ENCODE data around the gene C1orf122. TPM values are rescaled to one million over a fixed set of nuclear protein-coding genes. Genes with fewer than 3 reads are reported as not detected.
A peak's percentile ranks its signal among the peaks of the same experiment; 100 is the strongest.

C1orf122 gene
- total RNA-seq, 1 donor from 2014 or later = 26.4 TPM

GRCh38 chr1:37845049-37845646, 37.6 kb downstream of the C1orf122 start:
- Mint-ChIP-seq H3K27ac (peak overlapping the region; percentile 7), H3K27me3 (no peaks in the 10 kb centered on the region), H3K4me1 (peaks cover 28% of the 10 kb centered on the region), H3K36me3 (ENCODE audit: low read depth) (peaks cover 24% of the 10 kb centered on the region), H3K4me3 (no peak overlapping the region), H3K9me3 (no peaks in the 10 kb centered on the region)
- intact Hi-C loops (cut with micrococcal nuclease) = no loop called here
- no peak for DNase-seq

GRCh38 chr1:37845786-37846185, 38.2 kb downstream of the C1orf122 start:
- Mint-ChIP-seq H3K4me1 (peaks cover 28% of the 10 kb centered on the region), H3K27me3 (no peaks in the 10 kb centered on the region), H3K27ac (no peak overlapping the region), H3K4me3 (no peak overlapping the region), H3K9me3 (no peaks in the 10 kb centered on the region), H3K36me3 (ENCODE audit: low read depth) (peaks cover 20% of the 10 kb centered on the region)
- no peak for DNase-seq
- intact Hi-C loops (cut with micrococcal nuclease) = no loop called here

GRCh38 chr1:37846647-37847339, 39.2 kb downstream of the C1orf122 start:
- H3K4me3 Mint-ChIP-seq = peak overlapping the region; percentile 69
- H3K27me3 Mint-ChIP-seq = no peaks in the 10 kb centered on the region
- DNase-seq = no peak
- peak overlapping the region; percentile 68 for H3K27ac Mint-ChIP-seq
- peaks cover 28% of the 10 kb centered on the region for H3K4me1 Mint-ChIP-seq
- intact Hi-C loops (cut with micrococcal nuclease) = no loop called here
- H3K36me3 Mint-ChIP-seq (ENCODE audit: low read depth) = peaks cover 19% of the 10 kb centered on the region
- H3K9me3 Mint-ChIP-seq = no peaks in the 10 kb centered on the region

GRCh38 chr1:37849480-37849879, 41.9 kb downstream of the C1orf122 start:
- Mint-ChIP-seq H3K27me3 (no peaks in the 10 kb centered on the region), H3K27ac (no peak overlapping the region), H3K36me3 (ENCODE audit: low read depth) (peaks cover 24% of the 10 kb centered on the region), H3K9me3 (no peaks in the 10 kb centered on the region), H3K4me3 (no peak overlapping the region), H3K4me1 (peaks cover 34% of the 10 kb centered on the region)
- no peak for DNase-seq
- intact Hi-C loops (cut with micrococcal nuclease) = no loop called here

GRCh38 chr1:37850352-37850955, 42.9 kb downstream of the C1orf122 start:
- H3K27ac Mint-ChIP-seq = no peak overlapping the region
- intact Hi-C loops (cut with micrococcal nuclease) = no loop called here
- no peaks in the 10 kb centered on the region for H3K27me3 Mint-ChIP-seq
- H3K36me3 Mint-ChIP-seq (ENCODE audit: low read depth) = peaks cover 24% of the 10 kb centered on the region
- H3K4me1 Mint-ChIP-seq = peaks cover 35% of the 10 kb centered on the region
- no peaks in the 10 kb centered on the region for H3K9me3 Mint-ChIP-seq
- no peak for DNase-seq
- no peak overlapping the region for H3K4me3 Mint-ChIP-seq

- no peaks in the 10 kb centered on the region for H3K9me3 Mint-ChIP-seq
These were observed 43.7 kb downstream of the C1orf122 start for GRCh38 chr1:37851262-37851661.

GRCh38 chr1:37851782-37852210, 44.2 kb downstream of the C1orf122 start:
- intact Hi-C loops (cut with micrococcal nuclease) = no loop called here
- no peak overlapping the region for H3K27ac Mint-ChIP-seq
- no peak overlapping the region for H3K4me3 Mint-ChIP-seq
- H3K27me3 Mint-ChIP-seq = no peaks in the 10 kb centered on the region
- H3K4me1 Mint-ChIP-seq = peaks cover 25% of the 10 kb centered on the region
- peak; percentile 62 for DNase-seq
- H3K36me3 Mint-ChIP-seq (ENCODE audit: low read depth) = peaks cover 29% of the 10 kb centered on the region
- no peaks in the 10 kb centered on the region for H3K9me3 Mint-ChIP-seq

More at GRCh38 chr1:37851262-37851661, 43.7 kb downstream of the C1orf122 start:
- H3K4me1 Mint-ChIP-seq = peaks cover 29% of the 10 kb centered on the region
- no peaks in the 10 kb centered on the region for H3K27me3 Mint-ChIP-seq
- no peak overlapping the region for H3K27ac Mint-ChIP-seq
- DNase-seq = no peak
- no peak overlapping the region for H3K4me3 Mint-ChIP-seq
- peaks cover 26% of the 10 kb centered on the region for H3K36me3 Mint-ChIP-seq (ENCODE audit: low read depth)
- intact Hi-C loops (cut with micrococcal nuclease) = no loop called here

GRCh38 chr1:37853157-37853556, 45.6 kb downstream of the C1orf122 start:
- Mint-ChIP-seq H3K4me1 (peaks cover 28% of the 10 kb centered on the region), H3K9me3 (no peaks in the 10 kb centered on the region), H3K27ac (peak overlapping the region; percentile 4), H3K36me3 (ENCODE audit: low read depth) (peaks cover 35% of the 10 kb centered on the region), H3K27me3 (no peaks in the 10 kb centered on the region), H3K4me3 (no peak overlapping the region)
- DNase-seq = no peak
- intact Hi-C loops (cut with micrococcal nuclease) = no loop called here

- H3K4me1 Mint-ChIP-seq = peaks cover 35% of the 10 kb centered on the region
- H3K9me3 Mint-ChIP-seq = no peaks in the 10 kb centered on the region
- peaks cover 31% of the 10 kb centered on the region for H3K36me3 Mint-ChIP-seq (ENCODE audit: low read depth)
- no peaks in the 10 kb centered on the region for H3K27me3 Mint-ChIP-seq
- no peak overlapping the region for H3K27ac Mint-ChIP-seq
- DNase-seq = no peak
- H3K4me3 Mint-ChIP-seq = no peak overlapping the region
- intact Hi-C loops (cut with micrococcal nuclease) = no loop called here
These were observed 46.8 kb downstream of the C1orf122 start for GRCh38 chr1:37854406-37854805.

Other genes starting within 250 kb of the C1orf122 start
- gene GNL2, start 211.9 kb upstream of the C1orf122 start, total RNA-seq = 109 and 110 TPM in 2 replicates
- not detected in 2 replicates for gene RSPO1, start 172.9 kb upstream of the C1orf122 start, total RNA-seq
- 35.6 and 35.9 TPM in 2 replicates for gene CDCA8, start 115.3 kb upstream of the C1orf122 start, total RNA-seq
- gene EPHA10, start 42.7 kb upstream of the C1orf122 start, total RNA-seq = 0.21 and 0.31 TPM in 2 replicates
- 2.7 and 3.1 TPM in 2 replicates for gene MANEAL, start 13.9 kb upstream of the C1orf122 start, total RNA-seq
- 69.9 and 76.1 TPM in 2 replicates for gene YRDC, start 418 bp downstream of the C1orf122 start, total RNA-seq
- 31.2 and 31.6 TPM in 2 replicates for gene MTF1, start 51.8 kb downstream of the C1orf122 start, total RNA-seq
- 23.8 and 27.2 TPM in 2 replicates for gene INPP5B, start 139.3 kb downstream of the C1orf122 start, total RNA-seq
- gene SF3A3, start 182.2 kb downstream of the C1orf122 start, total RNA-seq = 132 and 144 TPM in 2 replicates
- gene FHL3, start 197.7 kb downstream of the C1orf122 start, total RNA-seq = 40.8 and 41.9 TPM in 2 replicates
- 99.5 and 111 TPM in 2 replicates for gene UTP11, start 204.9 kb downstream of the C1orf122 start, total RNA-seq
- gene POU3F1, start 239.0 kb downstream of the C1orf122 start, total RNA-seq = 1.4 and 1.5 TPM in 2 replicates